Measurements from ENCODE around the gene TGIF1.

DNA sequence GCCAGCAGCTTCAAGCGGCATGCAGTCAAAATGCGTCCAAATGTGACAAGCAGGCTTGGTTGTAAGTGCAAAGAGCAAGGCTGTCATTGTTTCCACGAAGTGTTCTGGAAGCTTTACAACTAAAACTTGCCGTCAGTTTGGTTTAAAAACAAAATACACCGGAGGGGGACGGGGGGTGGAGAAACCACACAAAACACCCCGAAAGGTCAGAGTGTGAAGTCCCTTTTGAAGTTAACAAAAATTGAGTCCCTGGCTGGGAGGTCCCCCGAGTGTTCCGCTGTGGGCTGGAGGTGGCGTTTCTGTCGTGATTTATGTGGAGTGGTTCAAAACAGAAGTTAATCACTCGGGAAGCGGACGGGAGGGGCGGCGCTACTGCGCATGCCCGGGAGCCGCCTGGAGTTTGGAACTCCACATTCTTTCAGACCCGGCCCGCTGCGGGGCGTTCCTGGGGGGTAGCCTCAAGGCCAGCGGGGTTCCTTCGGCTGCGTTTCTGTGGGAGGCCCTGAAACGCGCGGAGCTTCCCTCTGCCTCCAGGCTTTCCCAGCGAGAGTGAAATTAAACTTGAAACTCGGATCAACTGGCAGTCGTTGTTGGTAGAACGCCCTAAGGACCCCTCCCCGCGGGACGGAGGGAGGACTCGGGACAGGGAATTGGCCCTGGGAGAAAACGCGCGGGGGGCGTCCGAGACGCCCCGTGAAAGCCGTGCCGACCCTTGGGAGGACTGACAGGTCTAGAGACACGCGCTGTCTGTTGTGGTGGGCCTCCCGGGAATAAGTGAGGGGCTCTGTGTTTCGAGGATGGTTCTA, 1.4 kb downstream of the TGIF1 start:
- TF ChIP-seq TARDBP (IDR thresholded peaks at IDR 0.05) (0 out of 2 replicates have a peak, but pooled peaks have one; percentile 38), HDGF (IDR thresholded peaks at IDR 0.05; ENCODE audit: borderline replicate concordance) (no peak), SP1 (IDR thresholded peaks at IDR 0.05) (no peak), FOXM1 (IDR thresholded peaks at IDR 0.05; ENCODE audit: borderline replicate concordance) (no peak), BHLHE40 (IDR thresholded peaks at IDR 0.05; ENCODE audit: borderline replicate concordance) (no peak), SUZ12 (IDR thresholded peaks at IDR 0.05) (no peak), ARNT (IDR thresholded peaks at IDR 0.05) (no peak)
- TF ChIP-seq, protein P1, sequence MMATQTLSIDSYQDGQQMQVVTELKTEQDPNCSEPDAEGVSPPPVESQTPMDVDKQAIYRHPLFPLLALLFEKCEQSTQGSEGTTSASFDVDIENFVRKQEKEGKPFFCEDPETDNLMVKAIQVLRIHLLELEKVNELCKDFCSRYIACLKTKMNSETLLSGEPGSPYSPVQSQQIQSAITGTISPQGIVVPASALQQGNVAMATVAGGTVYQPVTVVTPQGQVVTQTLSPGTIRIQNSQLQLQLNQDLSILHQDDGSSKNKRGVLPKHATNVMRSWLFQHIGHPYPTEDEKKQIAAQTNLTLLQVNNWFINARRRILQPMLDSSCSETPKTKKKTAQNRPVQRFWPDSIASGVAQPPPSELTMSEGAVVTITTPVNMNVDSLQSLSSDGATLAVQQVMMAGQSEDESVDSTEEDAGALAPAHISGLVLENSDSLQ (IDR thresholded peaks at IDR 0.05): peak; percentile 90

All from HEK293T (cell line).